Measurements from ENCODE around the gene LATS2. TPM values are rescaled to one million over a fixed set of nuclear protein-coding genes. Genes with fewer than 3 reads are reported as not detected.

Gene LATS2
- total RNA-seq, 1 donor from 2014 or later: 29.8 TPM

DNA sequence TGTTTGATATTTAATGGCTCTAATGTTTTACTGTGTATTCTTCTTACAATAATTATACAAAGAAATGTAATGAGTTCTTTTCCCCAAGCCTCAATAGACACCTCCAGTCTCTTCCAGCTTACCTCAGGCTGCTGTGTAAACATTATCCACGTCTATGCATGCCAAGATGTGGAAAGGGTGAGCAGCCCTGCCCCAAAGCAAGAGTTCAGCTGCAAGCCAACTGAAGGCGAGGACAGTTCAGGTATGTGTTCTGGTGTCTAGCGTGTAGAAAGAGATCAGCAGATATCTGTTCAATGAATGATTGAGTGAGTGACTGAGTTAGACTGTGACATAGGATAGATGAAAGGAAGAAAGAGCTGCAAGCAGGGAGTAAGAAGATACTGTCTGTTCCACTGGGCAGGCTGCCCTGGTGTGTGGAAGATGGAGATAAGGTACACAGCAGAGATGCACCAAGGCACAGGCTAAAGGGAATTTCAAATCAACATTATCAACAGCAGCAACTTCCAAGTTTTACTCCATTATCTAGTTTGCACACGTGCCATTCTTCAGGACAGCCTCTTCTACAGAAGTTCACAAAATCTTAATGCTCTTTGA is 66.0 kb downstream of the LATS2 start:
- Mint-ChIP-seq H3K4me1 (ENCODE audit: unreplicated experiment) (peaks cover 4% of the 10 kb centered on the region), H3K27me3 (ENCODE audit: unreplicated experiment) (peaks cover 8% of the 10 kb centered on the region), H3K9me3 (ENCODE audit: unreplicated experiment) (no peaks in the 10 kb centered on the region), H3K4me3 (ENCODE audit: unreplicated experiment) (no peak overlapping the region), H3K27ac (ENCODE audit: unreplicated experiment) (no peak overlapping the region), H3K36me3 (ENCODE audit: low read depth, unreplicated experiment) (peaks cover 17% of the 10 kb centered on the region)
- no peak for DNase-seq (ENCODE audit: low spot score)
- TF ChIP-seq, protein P1, sequence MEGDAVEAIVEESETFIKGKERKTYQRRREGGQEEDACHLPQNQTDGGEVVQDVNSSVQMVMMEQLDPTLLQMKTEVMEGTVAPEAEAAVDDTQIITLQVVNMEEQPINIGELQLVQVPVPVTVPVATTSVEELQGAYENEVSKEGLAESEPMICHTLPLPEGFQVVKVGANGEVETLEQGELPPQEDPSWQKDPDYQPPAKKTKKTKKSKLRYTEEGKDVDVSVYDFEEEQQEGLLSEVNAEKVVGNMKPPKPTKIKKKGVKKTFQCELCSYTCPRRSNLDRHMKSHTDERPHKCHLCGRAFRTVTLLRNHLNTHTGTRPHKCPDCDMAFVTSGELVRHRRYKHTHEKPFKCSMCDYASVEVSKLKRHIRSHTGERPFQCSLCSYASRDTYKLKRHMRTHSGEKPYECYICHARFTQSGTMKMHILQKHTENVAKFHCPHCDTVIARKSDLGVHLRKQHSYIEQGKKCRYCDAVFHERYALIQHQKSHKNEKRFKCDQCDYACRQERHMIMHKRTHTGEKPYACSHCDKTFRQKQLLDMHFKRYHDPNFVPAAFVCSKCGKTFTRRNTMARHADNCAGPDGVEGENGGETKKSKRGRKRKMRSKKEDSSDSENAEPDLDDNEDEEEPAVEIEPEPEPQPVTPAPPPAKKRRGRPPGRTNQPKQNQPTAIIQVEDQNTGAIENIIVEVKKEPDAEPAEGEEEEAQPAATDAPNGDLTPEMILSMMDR (IDR thresholded peaks at IDR 0.05; ENCODE audit: unreplicated experiment): no peak

DNA sequence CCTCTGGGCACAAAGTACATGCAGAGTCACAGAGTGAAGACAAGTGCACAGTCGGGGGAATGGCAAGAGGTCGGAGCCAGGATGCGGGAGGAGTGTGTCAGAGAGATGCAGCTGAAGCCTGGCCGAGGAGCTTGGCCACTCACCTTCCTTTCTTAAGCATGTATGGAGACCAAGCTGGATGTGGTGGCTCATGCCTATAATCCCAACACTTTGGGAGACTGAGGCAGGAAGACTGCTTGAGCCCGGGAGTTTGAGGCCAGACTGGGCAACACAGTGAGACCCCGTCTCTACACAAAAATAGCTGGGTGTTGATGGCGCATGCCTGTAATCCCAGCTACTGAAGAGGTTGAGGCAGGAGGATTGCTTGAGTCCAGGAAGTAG is 67.0 kb downstream of the LATS2 start:
- Mint-ChIP-seq H3K27me3 (ENCODE audit: unreplicated experiment) (peaks cover 8% of the 10 kb centered on the region), H3K4me1 (ENCODE audit: unreplicated experiment) (peaks cover 8% of the 10 kb centered on the region), H3K9me3 (ENCODE audit: unreplicated experiment) (no peaks in the 10 kb centered on the region), H3K27ac (ENCODE audit: unreplicated experiment) (no peak overlapping the region), H3K36me3 (ENCODE audit: low read depth, unreplicated experiment) (peaks cover 22% of the 10 kb centered on the region), H3K4me3 (ENCODE audit: unreplicated experiment) (no peak overlapping the region)
- no peak for DNase-seq (ENCODE audit: low spot score)
- TF ChIP-seq, protein P1 (IDR thresholded peaks at IDR 0.05; ENCODE audit: unreplicated experiment): no peak

DNA sequence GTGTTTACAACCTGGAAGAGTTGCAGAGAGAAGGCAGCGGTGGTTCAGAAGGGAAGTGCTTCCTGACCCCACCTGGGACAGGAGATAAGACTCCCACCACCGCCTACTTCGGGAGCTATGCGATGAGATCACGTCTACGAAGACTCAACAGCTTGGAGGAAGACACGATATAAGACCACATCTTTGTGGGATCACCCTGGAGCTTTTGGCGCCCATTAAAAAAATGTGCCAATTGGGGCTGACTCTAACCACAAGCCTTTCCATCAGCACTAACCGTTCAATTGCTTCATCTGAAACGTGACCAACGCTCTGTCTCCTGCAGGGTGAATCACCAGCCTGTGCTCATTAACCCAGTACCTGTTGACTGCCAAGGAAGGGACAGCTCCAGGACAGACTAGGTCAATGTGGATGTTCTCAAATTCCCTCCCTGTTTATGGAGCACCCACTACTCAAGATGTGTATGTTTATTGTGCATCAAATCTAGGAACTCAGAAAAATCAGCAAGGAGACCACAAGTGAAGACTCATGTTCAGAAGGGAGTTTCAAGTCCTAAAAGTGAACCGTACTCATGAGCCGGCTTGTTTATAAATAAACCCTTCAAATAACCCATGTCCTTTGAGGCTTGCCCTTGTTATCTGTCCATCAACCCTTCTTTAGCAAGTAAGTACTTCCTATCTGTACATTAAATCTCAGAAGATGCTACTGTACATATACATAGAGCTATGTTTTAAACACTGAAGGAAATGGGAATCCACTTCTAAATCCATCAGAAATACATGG is 67.5 kb downstream of the LATS2 start:
- peaks cover 22% of the 10 kb centered on the region for H3K36me3 Mint-ChIP-seq (ENCODE audit: low read depth, unreplicated experiment)
- peaks cover 8% of the 10 kb centered on the region for H3K27me3 Mint-ChIP-seq (ENCODE audit: unreplicated experiment)
- no peak overlapping the region for H3K4me3 Mint-ChIP-seq (ENCODE audit: unreplicated experiment)
- TF ChIP-seq, protein P1 (IDR thresholded peaks at IDR 0.05; ENCODE audit: unreplicated experiment): no peak
- peaks cover 8% of the 10 kb centered on the region for H3K4me1 Mint-ChIP-seq (ENCODE audit: unreplicated experiment)
- H3K27ac Mint-ChIP-seq (ENCODE audit: unreplicated experiment): peak overlapping the region; percentile 28
- no peaks in the 10 kb centered on the region for H3K9me3 Mint-ChIP-seq (ENCODE audit: unreplicated experiment)
- no peak for DNase-seq (ENCODE audit: low spot score)

DNA sequence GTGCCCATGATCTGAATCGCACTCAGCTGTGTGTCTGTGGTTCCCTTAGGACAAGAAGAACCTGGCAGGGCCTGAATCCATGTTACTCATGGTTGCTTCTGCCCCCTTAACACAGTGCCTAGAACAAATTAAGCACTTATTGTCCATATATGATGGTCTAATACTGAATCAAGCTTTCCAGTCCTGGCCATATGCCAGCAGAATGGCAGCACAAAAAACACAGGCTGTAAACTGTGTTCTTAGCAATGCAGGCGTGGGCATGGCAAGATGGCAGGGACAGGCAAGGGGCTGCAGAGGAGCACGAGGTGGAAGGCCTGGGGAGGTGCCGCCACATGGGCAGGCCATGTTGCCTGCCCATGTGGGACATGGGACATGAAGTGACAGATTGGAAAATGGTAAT is 68.2 kb downstream of the LATS2 start:
- H3K27me3 Mint-ChIP-seq (ENCODE audit: unreplicated experiment): peaks cover 8% of the 10 kb centered on the region
- peaks cover 22% of the 10 kb centered on the region for H3K36me3 Mint-ChIP-seq (ENCODE audit: low read depth, unreplicated experiment)
- H3K4me3 Mint-ChIP-seq (ENCODE audit: unreplicated experiment): no peak overlapping the region
- no peaks in the 10 kb centered on the region for H3K9me3 Mint-ChIP-seq (ENCODE audit: unreplicated experiment)
- no peak for DNase-seq (ENCODE audit: low spot score)
- TF ChIP-seq, protein P1 (IDR thresholded peaks at IDR 0.05; ENCODE audit: unreplicated experiment): no peak
- H3K4me1 Mint-ChIP-seq (ENCODE audit: unreplicated experiment): peaks cover 8% of the 10 kb centered on the region
- no peak overlapping the region for H3K27ac Mint-ChIP-seq (ENCODE audit: unreplicated experiment)
